T-helper 2 cell treated with Interferon-gamma antibody and Interleukin-4, amounts not matched to agents 5 μg/mL and 100 μg/mL, for 36 hours (primary cell): ENCODE data around the gene PTPRC.

ENCODE experiments used
- DNase-seq: peaks from one replicate; pipeline ENCODE4 v3.0.0; 2021; ENCODE audit warnings: low spot score
- H3K27ac Mint-ChIP-seq: one replicate; pipeline ENCODE4 v1.8.0; 2021; ENCODE audit warnings: mild to moderate bottlenecking, mixed read lengths
- H3K27me3 Mint-ChIP-seq: one replicate; pipeline ENCODE4 v1.8.0; 2021; ENCODE audit warnings: low read depth, mixed read lengths
- H3K36me3 Mint-ChIP-seq: one replicate; pipeline ENCODE4 v1.8.0; 2021; ENCODE audit warnings: low read depth, mixed read lengths
- H3K4me1 Mint-ChIP-seq: one replicate; pipeline ENCODE4 v1.8.0; 2021; ENCODE audit warnings: low read depth, mixed read lengths
- H3K4me3 Mint-ChIP-seq: one replicate; pipeline ENCODE4 v1.8.0; 2022; ENCODE audit warnings: mild to moderate bottlenecking, moderate library complexity, mixed read lengths
- H3K9me3 Mint-ChIP-seq: one replicate; pipeline ENCODE4 v1.8.0; 2021; ENCODE audit warnings: mixed read lengths

The PTPRC gene

GRCh38 chr1:198772626-198773025, 133.8 kb downstream of the PTPRC start:
- peaks cover 7% of the 10 kb centered on the region for H3K4me1 Mint-ChIP-seq
- no peaks in the 10 kb centered on the region for H3K27me3 Mint-ChIP-seq
- H3K36me3 Mint-ChIP-seq = no peaks in the 10 kb centered on the region
- no peak overlapping the region for H3K4me3 Mint-ChIP-seq
- DNase-seq = no peak
- no peaks in the 10 kb centered on the region for H3K9me3 Mint-ChIP-seq
- no peak overlapping the region for H3K27ac Mint-ChIP-seq

GRCh38 chr1:198773030-198773429, 134.2 kb downstream of the PTPRC start:
- no peaks in the 10 kb centered on the region for H3K27me3 Mint-ChIP-seq
- H3K4me1 Mint-ChIP-seq = peaks cover 7% of the 10 kb centered on the region
- no peak for DNase-seq
- no peaks in the 10 kb centered on the region for H3K9me3 Mint-ChIP-seq
- H3K4me3 Mint-ChIP-seq = no peak overlapping the region
- H3K36me3 Mint-ChIP-seq = no peaks in the 10 kb centered on the region
- H3K27ac Mint-ChIP-seq = no peak overlapping the region

- H3K9me3 Mint-ChIP-seq = no peaks in the 10 kb centered on the region
- no peaks in the 10 kb centered on the region for H3K27me3 Mint-ChIP-seq
- H3K4me1 Mint-ChIP-seq = peaks cover 7% of the 10 kb centered on the region
- H3K4me3 Mint-ChIP-seq = no peak overlapping the region
- H3K27ac Mint-ChIP-seq = no peak overlapping the region
- no peaks in the 10 kb centered on the region for H3K36me3 Mint-ChIP-seq
- no peak for DNase-seq
These were observed 134.7 kb downstream of the PTPRC start for GRCh38 chr1:198773523-198773922.

GRCh38 chr1:198774421-198774820, 135.6 kb downstream of the PTPRC start:
- H3K36me3 Mint-ChIP-seq = no peaks in the 10 kb centered on the region

GRCh38 chr1:198775606-198776005, 136.8 kb downstream of the PTPRC start:
- no peak overlapping the region for H3K4me3 Mint-ChIP-seq
- H3K9me3 Mint-ChIP-seq = no peaks in the 10 kb centered on the region
- DNase-seq = no peak
- no peaks in the 10 kb centered on the region for H3K36me3 Mint-ChIP-seq
- H3K27ac Mint-ChIP-seq = no peak overlapping the region
- H3K4me1 Mint-ChIP-seq = peaks cover 7% of the 10 kb centered on the region
- no peaks in the 10 kb centered on the region for H3K27me3 Mint-ChIP-seq

More at GRCh38 chr1:198774421-198774820, 135.6 kb downstream of the PTPRC start:
- Mint-ChIP-seq H3K4me3 (no peak overlapping the region), H3K4me1 (peaks cover 7% of the 10 kb centered on the region), H3K27me3 (no peaks in the 10 kb centered on the region), H3K27ac (no peak overlapping the region), H3K9me3 (no peaks in the 10 kb centered on the region)
- no peak for DNase-seq

- H3K4me1 Mint-ChIP-seq = peaks cover 7% of the 10 kb centered on the region
- no peak overlapping the region for H3K27ac Mint-ChIP-seq
- no peaks in the 10 kb centered on the region for H3K27me3 Mint-ChIP-seq
- H3K4me3 Mint-ChIP-seq = no peak overlapping the region
- no peaks in the 10 kb centered on the region for H3K9me3 Mint-ChIP-seq
- H3K36me3 Mint-ChIP-seq = no peaks in the 10 kb centered on the region
- no peak for DNase-seq
These were observed 137.8 kb downstream of the PTPRC start for GRCh38 chr1:198776602-198777029.

GRCh38 chr1:198778049-198778448, 139.2 kb downstream of the PTPRC start:
- no peak for DNase-seq
- Mint-ChIP-seq H3K36me3 (no peaks in the 10 kb centered on the region), H3K4me3 (no peak overlapping the region), H3K27ac (no peak overlapping the region), H3K27me3 (no peaks in the 10 kb centered on the region), H3K4me1 (peaks cover 6% of the 10 kb centered on the region), H3K9me3 (no peaks in the 10 kb centered on the region)

GRCh38 chr1:198780376-198780775, 141.5 kb downstream of the PTPRC start:
- H3K27me3 Mint-ChIP-seq = no peaks in the 10 kb centered on the region
- H3K4me3 Mint-ChIP-seq = no peak overlapping the region
- no peaks in the 10 kb centered on the region for H3K36me3 Mint-ChIP-seq
- DNase-seq = no peak
- H3K27ac Mint-ChIP-seq = no peak overlapping the region
- H3K4me1 Mint-ChIP-seq = peaks cover 5% of the 10 kb centered on the region
- H3K9me3 Mint-ChIP-seq = no peaks in the 10 kb centered on the region

- no peak for DNase-seq
- no peak overlapping the region for H3K27ac Mint-ChIP-seq
- no peak overlapping the region for H3K4me3 Mint-ChIP-seq
- peaks cover 2% of the 10 kb centered on the region for H3K4me1 Mint-ChIP-seq
- H3K9me3 Mint-ChIP-seq = no peaks in the 10 kb centered on the region
- H3K27me3 Mint-ChIP-seq = no peaks in the 10 kb centered on the region
- no peaks in the 10 kb centered on the region for H3K36me3 Mint-ChIP-seq
These were observed 149.8 kb downstream of the PTPRC start for GRCh38 chr1:198788561-198789064.

GRCh38 chr1:198793714-198794113, 154.9 kb downstream of the PTPRC start:
- no peak for DNase-seq
- H3K9me3 Mint-ChIP-seq = peaks cover 31% of the 10 kb centered on the region
- no peak overlapping the region for H3K27ac Mint-ChIP-seq
- no peaks in the 10 kb centered on the region for H3K4me1 Mint-ChIP-seq
- no peak overlapping the region for H3K4me3 Mint-ChIP-seq
- H3K36me3 Mint-ChIP-seq = peaks cover 14% of the 10 kb centered on the region
- no peaks in the 10 kb centered on the region for H3K27me3 Mint-ChIP-seq

GRCh38 chr1:198794498-198794897, 155.7 kb downstream of the PTPRC start:
- no peak for DNase-seq
- Mint-ChIP-seq H3K27ac (no peak overlapping the region), H3K9me3 (peaks cover 31% of the 10 kb centered on the region), H3K4me3 (no peak overlapping the region), H3K36me3 (peaks cover 14% of the 10 kb centered on the region), H3K4me1 (no peaks in the 10 kb centered on the region), H3K27me3 (no peaks in the 10 kb centered on the region)

- Mint-ChIP-seq H3K27ac (no peak overlapping the region), H3K4me3 (no peak overlapping the region), H3K36me3 (peaks cover 14% of the 10 kb centered on the region), H3K4me1 (no peaks in the 10 kb centered on the region), H3K27me3 (peaks cover 8% of the 10 kb centered on the region), H3K9me3 (peaks cover 31% of the 10 kb centered on the region)
- no peak for DNase-seq
These were observed 158.8 kb downstream of the PTPRC start for GRCh38 chr1:198797656-198798055.

GRCh38 chr1:198798923-198799386, 160.1 kb downstream of the PTPRC start:
- Mint-ChIP-seq H3K27me3 (peaks cover 13% of the 10 kb centered on the region), H3K27ac (no peak overlapping the region), H3K9me3 (peaks cover 31% of the 10 kb centered on the region), H3K36me3 (peaks cover 14% of the 10 kb centered on the region), H3K4me3 (no peak overlapping the region), H3K4me1 (no peaks in the 10 kb centered on the region)
- DNase-seq = no peak

- Mint-ChIP-seq H3K27ac (no peak overlapping the region), H3K4me3 (no peak overlapping the region), H3K9me3 (peaks cover 22% of the 10 kb centered on the region), H3K36me3 (peaks cover 5% of the 10 kb centered on the region), H3K27me3 (peaks cover 12% of the 10 kb centered on the region), H3K4me1 (peaks cover 3% of the 10 kb centered on the region)
- no peak for DNase-seq
These were observed 166.8 kb downstream of the PTPRC start for GRCh38 chr1:198805498-198806151.

- peaks cover 28% of the 10 kb centered on the region for H3K9me3 Mint-ChIP-seq
These were observed 168.0 kb downstream of the PTPRC start for GRCh38 chr1:198806861-198807260.

More at GRCh38 chr1:198806861-198807260, 168.0 kb downstream of the PTPRC start:
- H3K4me1 Mint-ChIP-seq = peaks cover 3% of the 10 kb centered on the region
- peaks cover 8% of the 10 kb centered on the region for H3K27me3 Mint-ChIP-seq
- no peak for DNase-seq
- H3K27ac Mint-ChIP-seq = no peak overlapping the region
- H3K4me3 Mint-ChIP-seq = no peak overlapping the region
- peaks cover 5% of the 10 kb centered on the region for H3K36me3 Mint-ChIP-seq
